Thyroid gland (tissue), 4 donors: ENCODE measurements around the gene RCOR2. TPM values are rescaled to one million over a fixed set of nuclear protein-coding genes. Genes with fewer than 3 reads are reported as not detected.

Experiments used
- DNase-seq, 2 donors: peaks; one replicate each; pipeline ENCODE4 v3.0.0-alpha.2; 2019
- H3K27ac ChIP-seq, 3 donors: fragments of 200-600 bp; sonication (generic); 1 replicate in 2 of 3; 2 replicates in 1 of 3; pipeline ENCODE4 v1.5.1; 2016 to 2019; ENCODE audit warnings: mild to moderate bottlenecking in 1 of 3, moderate library complexity in 1 of 3
- H3K27me3 ChIP-seq: fragments of 200-600 bp; sonication (generic); one replicate; pipeline ENCODE4 v1.5.1; 2019
- H3K36me3 ChIP-seq, 2 donors: fragments of 200-600 bp; sonication (generic); one replicate each; pipeline ENCODE4 v1.5.1; 2016 to 2019
- H3K4me1 ChIP-seq, 2 donors: fragments of 200-600 bp; sonication (generic); one replicate each; pipeline ENCODE4 v1.5.1; 2017 to 2019
- H3K4me3 ChIP-seq, 3 donors: fragments of 200-600 bp; sonication (generic); replicated peaks in 1 of 3; 1 replicate in 2 of 3; 2 replicates in 1 of 3; pipeline ENCODE4 v1.5.1; 2016; ENCODE audit warnings: mild to moderate bottlenecking in 1 of 3
- H3K9me3 ChIP-seq: fragments of 200-600 bp; sonication (generic); one replicate; pipeline ENCODE4 v1.5.1; 2017
- POLR2A ChIP-seq, 2 donors: fragments of 450-650 bp; IDR thresholded peaks; one replicate each; pipeline ENCODE4 v1.6.1; 2017; ENCODE audit warnings: antibody characterized with exemption in 2 of 2, mild to moderate bottlenecking in 2 of 2, moderate library complexity in 1 of 2
- WGBS, 2 donors: methylation state at CpG; one replicate each; pipeline ENCODE4 v1.1.5; 2017; 5-methylcytosine and 5-hydroxymethylcytosine counted together
- intact Hi-C: fragments of 100-400 bp; cut with DNase I; formaldehyde crosslinking; loops from one replicate; pipeline ENCODE4 v1.15.1; 2023
- total RNA-seq, 4 donors: library from RNA; depleted of rRNA; stranded (reverse); fragments of >200 nt; gene quantifications; one replicate each; pipeline ENCODE4 v1.2.3, GENCODE V29; 2016
- TF ChIP-seq, protein P1 (sequence below), 6 experiments: fragments of 200-600 bp in 3 of 6; fragments of 450-650 bp in 3 of 6; sonication (generic) in 3 of 6; IDR thresholded peaks; one replicate each; pipeline ENCODE4 v1.5.1; 2016 to 2019; ENCODE audit warnings: antibody characterized with exemption in 6 of 6, mild to moderate bottlenecking in 2 of 6, inconsistent platforms in 1 of 6, moderate library complexity in 1 of 6

RCOR2 gene
- total RNA-seq, 4 donors from 2014 or later = 0.24 TPM; not detected in 3

DNA sequence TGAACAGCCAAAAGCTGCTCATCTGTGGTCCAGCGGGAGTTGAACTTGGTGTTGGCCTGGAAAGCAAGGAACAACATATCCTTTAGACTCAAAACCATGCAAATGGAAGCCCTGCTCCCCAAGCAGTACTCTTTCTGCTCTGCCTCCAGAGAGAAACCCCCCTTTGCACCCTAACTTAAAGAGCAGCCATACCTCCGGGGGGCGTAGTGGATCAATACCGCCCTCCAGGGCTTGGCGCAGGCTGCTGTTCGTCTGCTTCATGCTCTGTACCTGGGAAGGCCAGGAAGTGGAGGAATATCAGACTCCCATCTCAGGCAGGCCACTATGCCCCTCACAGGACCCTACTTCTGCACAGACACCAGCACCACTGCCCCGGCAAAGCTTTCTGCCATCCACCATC is 4.3 kb downstream of the RCOR2 start:
- H3K27ac ChIP-seq = no peak overlapping the region
- H3K4me1 ChIP-seq = peaks cover 31 to 44% of the 10 kb centered on the region in 2 donors
- no peaks in the 10 kb centered on the region for H3K36me3 ChIP-seq
- H3K27me3 ChIP-seq = no peaks in the 10 kb centered on the region
- H3K9me3 ChIP-seq = no peaks in the 10 kb centered on the region
- no peak for DNase-seq
- no peak overlapping the region for H3K4me3 ChIP-seq
- TF ChIP-seq POLR2A (IDR thresholded peaks at IDR 0.05) = no peak
- TF ChIP-seq, protein P1, sequence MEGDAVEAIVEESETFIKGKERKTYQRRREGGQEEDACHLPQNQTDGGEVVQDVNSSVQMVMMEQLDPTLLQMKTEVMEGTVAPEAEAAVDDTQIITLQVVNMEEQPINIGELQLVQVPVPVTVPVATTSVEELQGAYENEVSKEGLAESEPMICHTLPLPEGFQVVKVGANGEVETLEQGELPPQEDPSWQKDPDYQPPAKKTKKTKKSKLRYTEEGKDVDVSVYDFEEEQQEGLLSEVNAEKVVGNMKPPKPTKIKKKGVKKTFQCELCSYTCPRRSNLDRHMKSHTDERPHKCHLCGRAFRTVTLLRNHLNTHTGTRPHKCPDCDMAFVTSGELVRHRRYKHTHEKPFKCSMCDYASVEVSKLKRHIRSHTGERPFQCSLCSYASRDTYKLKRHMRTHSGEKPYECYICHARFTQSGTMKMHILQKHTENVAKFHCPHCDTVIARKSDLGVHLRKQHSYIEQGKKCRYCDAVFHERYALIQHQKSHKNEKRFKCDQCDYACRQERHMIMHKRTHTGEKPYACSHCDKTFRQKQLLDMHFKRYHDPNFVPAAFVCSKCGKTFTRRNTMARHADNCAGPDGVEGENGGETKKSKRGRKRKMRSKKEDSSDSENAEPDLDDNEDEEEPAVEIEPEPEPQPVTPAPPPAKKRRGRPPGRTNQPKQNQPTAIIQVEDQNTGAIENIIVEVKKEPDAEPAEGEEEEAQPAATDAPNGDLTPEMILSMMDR (IDR thresholded peaks at IDR 0.05) = no peak
- intact Hi-C loops = no loop called here
- WGBS, 2 donors = 87 to 94% methylated on average over 7 of the region's 7 CpGs

DNA sequence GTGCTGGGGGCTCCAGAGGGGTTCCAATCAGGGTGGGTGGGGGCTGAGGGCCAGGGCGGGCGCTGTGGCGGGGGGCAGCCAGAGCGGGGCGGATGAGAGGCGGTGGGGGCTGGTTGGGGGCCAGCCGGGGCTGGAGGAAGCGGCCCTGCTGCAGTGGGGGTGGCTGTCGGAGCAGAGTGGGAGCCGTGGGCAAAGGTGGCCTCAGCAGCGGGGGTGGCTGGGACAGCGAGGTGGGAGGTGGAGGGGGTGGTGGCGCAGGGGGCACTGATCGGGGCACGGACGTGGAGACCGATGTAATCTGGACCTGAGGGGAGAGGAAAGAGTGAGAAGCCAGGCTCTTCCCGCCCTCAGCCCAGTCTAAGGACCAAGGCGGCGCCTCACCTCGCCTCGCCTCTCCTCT is 5.1 kb downstream of the RCOR2 start:
- no peaks in the 10 kb centered on the region for H3K9me3 ChIP-seq
- H3K4me1 ChIP-seq = peaks cover 28 to 46% of the 10 kb centered on the region in 2 donors
- intact Hi-C loops = no loop called here
- TF ChIP-seq POLR2A (IDR thresholded peaks at IDR 0.05) = no peak
- TF ChIP-seq, protein P1 (IDR thresholded peaks at IDR 0.05) = no peak
- 91 to 93% methylated on average over 14 to 15 of the region's 22 CpGs for WGBS, 2 donors
- no peak overlapping the region for H3K27ac ChIP-seq
- no peaks in the 10 kb centered on the region for H3K27me3 ChIP-seq
- H3K36me3 ChIP-seq = no peaks in the 10 kb centered on the region
- no peak for DNase-seq
- H3K4me3 ChIP-seq = no peak overlapping the region

DNA sequence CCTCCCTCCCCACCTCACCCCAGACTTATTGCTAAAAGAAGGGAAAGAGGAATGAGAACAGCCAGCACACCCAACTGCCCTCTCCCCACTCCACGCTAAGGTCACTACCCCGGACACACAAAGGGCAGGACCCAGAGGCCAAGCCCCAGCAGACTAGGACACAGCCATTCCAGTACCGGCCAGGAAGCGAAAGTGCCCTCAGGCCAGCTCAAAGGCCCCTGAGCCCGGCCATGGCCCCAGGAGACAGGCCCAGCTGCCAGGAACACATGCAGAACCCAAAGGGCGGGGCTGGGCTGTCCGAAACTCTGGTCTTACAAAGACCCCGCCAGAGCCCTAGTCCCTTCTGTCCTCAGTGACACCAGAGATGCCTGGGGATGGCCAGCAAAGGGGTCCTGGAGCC is 5.5 kb downstream of the RCOR2 start:
- peaks cover 26 to 44% of the 10 kb centered on the region in 2 donors for H3K4me1 ChIP-seq
- TF ChIP-seq POLR2A (IDR thresholded peaks at IDR 0.05) = no peak
- TF ChIP-seq, protein P1 (IDR thresholded peaks at IDR 0.05) = no peak
- peaks cover 0 to under 1% of the 10 kb centered on the region in 2 donors for H3K36me3 ChIP-seq
- no peaks in the 10 kb centered on the region for H3K9me3 ChIP-seq
- 62 to 85% methylated on average over 2 to 7 of the region's 8 CpGs for WGBS, 2 donors
- H3K4me3 ChIP-seq = no peak overlapping the region
- intact Hi-C loops = no loop called here
- no peak for DNase-seq
- no peaks in the 10 kb centered on the region for H3K27me3 ChIP-seq
- H3K27ac ChIP-seq = no peak overlapping the region

GRCh38 chr11:63910675-63911074 is 6.3 kb downstream of the RCOR2 start:
- Histone ChIP-seq H3K27me3 (no peaks in the 10 kb centered on the region), H3K27ac (no peak overlapping the region), H3K4me1 (peaks cover 21 to 38% of the 10 kb centered on the region in 2 donors), H3K9me3 (no peaks in the 10 kb centered on the region), H3K4me3 (no peak overlapping the region), H3K36me3 (peaks cover 0 to 4% of the 10 kb centered on the region in 2 donors)
- no peak for TF ChIP-seq POLR2A (IDR thresholded peaks at IDR 0.05)
- TF ChIP-seq, protein P1 (IDR thresholded peaks at IDR 0.05) = no peak
- intact Hi-C loops = no loop called here
- 67 to 75% methylated on average over 9 of the region's 9 CpGs for whole genome bisulfite sequencing, 2 donors
- DNase-seq = no peak

DNA sequence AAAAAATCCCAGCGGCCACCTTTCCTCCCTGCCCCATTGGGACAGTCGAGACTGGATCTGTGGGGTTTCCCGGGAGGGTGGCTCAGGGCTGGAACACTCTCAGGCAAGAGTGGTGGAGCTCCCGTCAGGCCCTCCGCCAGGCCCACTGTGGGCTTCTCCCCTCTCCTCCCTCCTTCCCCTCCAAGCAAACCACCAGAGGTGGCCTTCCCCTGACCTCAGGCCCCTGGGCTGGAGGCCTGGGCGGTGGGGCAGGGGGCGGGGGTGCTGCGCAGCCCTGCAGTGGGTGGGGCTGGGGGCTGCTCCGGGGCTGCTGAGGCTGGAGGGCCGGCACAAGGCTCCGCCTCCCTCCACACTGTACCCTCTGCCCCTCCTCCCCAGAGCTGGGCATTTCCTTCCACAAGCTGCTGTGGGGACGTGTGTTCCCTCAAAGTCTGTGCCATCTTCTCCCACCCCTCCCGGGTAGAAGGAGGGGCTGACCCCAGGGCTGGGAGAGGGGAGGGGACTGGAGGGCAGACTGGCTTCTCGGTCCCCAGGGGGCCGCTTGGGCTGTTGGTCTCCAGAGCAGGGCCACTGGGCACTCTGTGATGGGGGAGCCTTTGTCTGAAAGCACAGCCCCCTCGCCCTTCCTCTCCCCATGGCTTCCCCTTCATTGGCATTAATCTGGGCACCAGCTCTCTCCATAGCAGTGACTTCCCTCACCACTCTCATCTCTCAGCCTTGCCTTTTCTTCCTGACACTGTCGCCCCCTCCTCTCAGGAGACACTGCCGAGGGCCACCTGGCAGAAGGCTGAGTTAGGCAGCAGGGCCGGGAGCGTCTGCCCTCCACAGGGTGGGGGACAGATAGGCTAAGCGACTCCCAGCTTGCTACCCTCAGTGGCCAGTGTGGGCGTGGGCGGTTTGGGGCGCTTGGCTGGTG is 7.1 kb downstream of the RCOR2 start:
- peaks cover 21 to 32% of the 10 kb centered on the region in 2 donors for H3K4me1 ChIP-seq
- peak overlapping the region in 1 of 3 donors; percentile 82 for H3K27ac ChIP-seq
- H3K27me3 ChIP-seq = no peaks in the 10 kb centered on the region
- intact Hi-C loops = no loop called here
- no peak overlapping the region for H3K4me3 ChIP-seq
- WGBS, 2 donors = 78 to 86% methylated on average over 14 to 15 of the region's 24 CpGs
- H3K9me3 ChIP-seq = no peaks in the 10 kb centered on the region
- peaks cover 6 to 13% of the 10 kb centered on the region in 2 donors for H3K36me3 ChIP-seq
- TF ChIP-seq, protein P1 (IDR thresholded peaks at IDR 0.05) = no peak
- no peak for TF ChIP-seq POLR2A (IDR thresholded peaks at IDR 0.05)
- DNase-seq = no peak
